ENCODE measurements around the gene GRK5.

DNA sequence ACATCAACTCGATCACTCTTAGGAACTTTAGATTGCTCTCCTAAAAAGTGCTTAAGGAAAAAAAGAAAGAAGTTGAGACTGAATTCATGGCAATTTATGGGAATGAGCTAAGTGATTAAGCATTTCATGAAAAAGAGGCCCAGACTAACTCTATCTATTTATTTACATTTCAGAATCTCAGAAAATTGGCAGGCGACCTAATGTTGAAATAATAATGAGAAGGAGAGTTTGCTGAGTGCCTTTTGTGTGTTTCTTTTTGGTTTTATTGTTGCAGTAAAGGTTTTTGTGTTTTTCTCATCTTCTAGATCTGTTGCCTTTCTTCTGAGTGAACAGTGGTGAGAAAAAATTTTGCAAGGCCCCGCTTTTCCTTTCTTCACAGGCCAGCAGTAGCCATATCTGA is 3.8 kb downstream of the GRK5 start:
- no peak for TF ChIP-seq EZH2phosphoT487 (IDR thresholded peaks at IDR 0.05; ENCODE audit: borderline replicate concordance, low read length)
- no peak for TF ChIP-seq CTCF (conservative IDR thresholded peaks at IDR 0.05; ENCODE audit: low read depth, low read length)
